Mesothelial cell of epicardium (in vitro differentiated cells): Measurements from ENCODE around the gene GBF1. TPM values are rescaled to one million over a fixed set of nuclear protein-coding genes. Genes with fewer than 3 reads are reported as not detected.
"Not testable (repeated sequence)": the region's sequence is repeated elsewhere in the genome, so short reads cannot be mapped to it uniquely, and the experiment has no call there.

Experiments used
- DNase-seq, 2 experiments: peaks; one replicate each; pipeline ENCODE4 v3.0.0; 2021; ENCODE audit warnings: low spot score in 2 of 2; ENCODE audit not compliant: unreplicated experiment in 2 of 2
- H3K27ac Mint-ChIP-seq: 2 replicates; pipeline ENCODE4 v1.8.0; 2021; ENCODE audit warnings: mixed read lengths
- H3K27me3 Mint-ChIP-seq: 2 replicates; pipeline ENCODE4 v1.8.0; 2021; ENCODE audit warnings: low read depth, mixed read lengths
- H3K36me3 Mint-ChIP-seq: 2 replicates; pipeline ENCODE4 v1.8.0; 2021; ENCODE audit warnings: mixed read lengths
- H3K4me1 Mint-ChIP-seq: 2 replicates; pipeline ENCODE4 v1.8.0; 2021; ENCODE audit warnings: mixed read lengths
- H3K4me3 Mint-ChIP-seq: 2 replicates; pipeline ENCODE4 v1.8.0; 2021; ENCODE audit warnings: mild to moderate bottlenecking, moderate library complexity, mixed read lengths
- H3K9me3 Mint-ChIP-seq: 2 replicates; pipeline ENCODE4 v1.8.0; 2021; ENCODE audit warnings: mixed read lengths
- CTCF ChIP-seq: fragments of 200-600 bp; sonication (generic); IDR thresholded peaks from one replicate; pipeline ENCODE4 v1.5.0; 2021; ENCODE audit warnings: antibody characterized with exemption; ENCODE audit not compliant: unreplicated experiment
- total RNA-seq: library from RNA; stranded (reverse); gene quantifications from 3 replicates; pipeline ENCODE4 v1.2.1, GENCODE V29; 2021

Gene GBF1
- total RNA-seq, 1 donor from 2014 or later, result 51.1 TPM

- H3K4me1 Mint-ChIP-seq, result peaks cover 4% of the 10 kb centered on the region
- TF ChIP-seq CTCF, result no peak
- DNase-seq, result no peak
- H3K36me3 Mint-ChIP-seq, result no peaks in the 10 kb centered on the region
- H3K27me3 Mint-ChIP-seq, result peaks cover 15% of the 10 kb centered on the region
- peaks cover 10% of the 10 kb centered on the region for H3K9me3 Mint-ChIP-seq
- H3K4me3 Mint-ChIP-seq, result no peak overlapping the region
- peak overlapping the region; percentile 0 for H3K27ac Mint-ChIP-seq
These were observed 36.9 kb upstream of the GBF1 start for GRCh38 chr10:102208311-102209035.

GRCh38 chr10:102211615-102212299 is 33.6 kb upstream of the GBF1 start:
- peaks cover 23% of the 10 kb centered on the region for H3K27me3 Mint-ChIP-seq
- TF ChIP-seq CTCF, result no peak
- DNase-seq, result no peak
- no peak overlapping the region for H3K27ac Mint-ChIP-seq
- H3K36me3 Mint-ChIP-seq, result no peaks in the 10 kb centered on the region
- H3K9me3 Mint-ChIP-seq, result peaks cover 5% of the 10 kb centered on the region
- H3K4me1 Mint-ChIP-seq, result peaks cover 4% of the 10 kb centered on the region
- no peak overlapping the region for H3K4me3 Mint-ChIP-seq

- H3K4me3 Mint-ChIP-seq, H3K27ac Mint-ChIP-seq, H3K36me3 Mint-ChIP-seq, H3K4me1 Mint-ChIP-seq, H3K9me3 Mint-ChIP-seq, DNase-seq: not testable (repeated sequence)
- peaks cover 30% of the 10 kb centered on the region for H3K27me3 Mint-ChIP-seq
These were observed 31.7 kb upstream of the GBF1 start for GRCh38 chr10:102213599-102213998.

GRCh38 chr10:102219370-102219769 is 26.0 kb upstream of the GBF1 start:
- no peak for TF ChIP-seq CTCF
- no peak overlapping the region for H3K27ac Mint-ChIP-seq
- no peak for DNase-seq
- H3K27me3 Mint-ChIP-seq, result peaks cover 39% of the 10 kb centered on the region
- H3K4me1 Mint-ChIP-seq, result no peaks in the 10 kb centered on the region
- no peak overlapping the region for H3K4me3 Mint-ChIP-seq
- no peaks in the 10 kb centered on the region for H3K36me3 Mint-ChIP-seq
- H3K9me3 Mint-ChIP-seq, result peaks cover 1% of the 10 kb centered on the region

GRCh38 chr10:102220612-102221011 is 24.7 kb upstream of the GBF1 start:
- TF ChIP-seq CTCF, result no peak
- Mint-ChIP-seq H3K9me3 (no peaks in the 10 kb centered on the region), H3K27me3 (peaks cover 38% of the 10 kb centered on the region), H3K4me3 (no peak overlapping the region), H3K4me1 (peaks cover 4% of the 10 kb centered on the region), H3K27ac (no peak overlapping the region), H3K36me3 (no peaks in the 10 kb centered on the region)
- no peak for DNase-seq

- no peak for DNase-seq
- TF ChIP-seq CTCF, result no peak
- Mint-ChIP-seq H3K4me1 (peaks cover 12% of the 10 kb centered on the region), H3K36me3 (no peaks in the 10 kb centered on the region), H3K27me3 (peaks cover 50% of the 10 kb centered on the region), H3K4me3 (no peak overlapping the region), H3K9me3 (no peaks in the 10 kb centered on the region), H3K27ac (no peak overlapping the region)
These were observed 22.5 kb upstream of the GBF1 start for GRCh38 chr10:102222797-102223196.
